ENCODE measurements around the gene COL4A3.
"Not testable (repeated sequence)": the region's sequence is repeated elsewhere in the genome, so short reads cannot be mapped to it uniquely, and the experiment has no call there.

Gene COL4A3

DNA sequence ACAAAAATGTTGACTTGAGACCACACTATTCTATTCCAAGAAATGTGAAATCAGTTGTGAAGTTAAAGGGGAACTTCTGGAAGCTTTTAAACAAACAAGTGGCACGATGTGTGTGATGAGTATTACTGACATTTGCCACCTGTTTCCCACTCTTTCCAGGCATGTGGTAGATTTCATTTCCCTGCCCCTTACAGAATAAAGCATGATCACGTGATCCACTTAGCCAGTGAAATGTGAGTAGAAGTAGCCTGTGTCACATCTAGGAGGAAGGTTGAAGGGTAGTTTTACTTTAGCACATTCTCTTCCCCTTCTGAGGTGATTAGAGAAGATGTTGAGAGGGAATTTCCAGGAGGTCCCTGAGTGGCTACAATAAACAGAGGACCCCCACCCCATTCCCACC is 4.3 kb upstream of the COL4A3 start:
- DNase-seq, result no peak

DNA sequence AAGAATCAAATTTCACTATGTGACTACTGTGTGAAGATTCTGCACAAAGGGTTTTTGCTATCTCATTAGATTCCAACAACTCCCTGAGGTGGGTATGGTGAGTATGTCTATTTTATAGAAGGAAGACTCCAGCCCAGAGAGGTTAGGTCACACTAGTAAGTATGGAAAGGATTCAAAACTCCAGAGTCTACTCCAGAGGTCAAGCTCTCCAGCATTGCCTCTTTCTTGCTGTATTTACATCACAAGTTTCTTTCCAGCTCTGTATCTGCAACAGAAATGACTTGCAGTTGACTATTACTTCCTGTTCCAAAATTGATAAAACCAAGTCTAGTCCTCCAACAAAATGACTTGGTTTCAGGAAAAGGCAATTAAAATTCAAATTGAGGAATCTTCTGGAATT is 2.5 kb upstream of the COL4A3 start:
- DNase-seq, result no peak

DNA sequence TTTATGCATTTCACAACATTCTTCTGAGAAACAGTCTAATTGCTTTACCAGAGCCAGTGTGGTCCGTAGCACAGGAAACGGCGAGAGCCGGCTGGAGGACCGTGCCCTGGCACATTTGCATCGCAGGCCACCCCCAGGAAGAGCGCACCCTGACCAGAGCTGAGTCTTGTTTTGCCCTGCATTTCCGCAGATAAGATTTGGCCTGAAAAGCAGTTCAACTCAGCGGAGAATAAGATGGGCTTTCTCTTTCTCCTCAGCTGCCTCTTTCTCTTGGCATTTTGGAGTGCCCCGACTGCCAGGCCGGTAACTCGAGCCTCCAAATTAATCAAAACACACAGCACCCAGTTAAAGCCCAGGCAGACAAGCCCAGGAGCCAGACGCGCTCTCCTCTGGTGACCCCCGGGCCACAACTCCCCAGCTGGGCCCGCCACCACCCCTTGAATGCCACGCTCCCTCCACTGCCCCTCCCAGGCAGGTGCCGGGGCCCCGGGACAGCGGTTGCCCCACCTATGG is 883 bp upstream of the COL4A3 start:
- DNase-seq, result no peak

GRCh38 chr2:227164763-227165291 is 403 bp downstream of the COL4A3 start:
- DNase-seq, result no peak

DNA sequence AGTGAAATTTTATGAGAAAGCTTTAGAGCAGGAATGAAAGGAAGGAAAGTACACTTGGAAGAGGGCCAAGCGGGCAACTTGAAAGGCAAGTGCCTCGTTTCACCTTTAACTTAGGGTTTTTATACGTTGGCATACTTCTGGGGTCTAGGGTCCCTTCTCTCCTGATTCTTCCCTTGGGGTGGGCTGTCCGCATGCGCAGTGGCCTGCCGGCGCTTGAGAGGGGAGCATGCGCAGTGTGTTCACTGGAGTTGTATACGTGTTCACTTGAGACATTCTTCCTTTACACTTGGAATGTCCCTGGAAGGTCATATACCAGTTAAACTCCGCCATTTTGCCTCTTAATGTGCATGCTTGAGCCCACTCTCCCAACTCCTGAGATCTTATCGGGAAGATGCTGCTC is 7.4 kb downstream of the COL4A3 start:
- DNase-seq, result not testable (repeated sequence)

DNA sequence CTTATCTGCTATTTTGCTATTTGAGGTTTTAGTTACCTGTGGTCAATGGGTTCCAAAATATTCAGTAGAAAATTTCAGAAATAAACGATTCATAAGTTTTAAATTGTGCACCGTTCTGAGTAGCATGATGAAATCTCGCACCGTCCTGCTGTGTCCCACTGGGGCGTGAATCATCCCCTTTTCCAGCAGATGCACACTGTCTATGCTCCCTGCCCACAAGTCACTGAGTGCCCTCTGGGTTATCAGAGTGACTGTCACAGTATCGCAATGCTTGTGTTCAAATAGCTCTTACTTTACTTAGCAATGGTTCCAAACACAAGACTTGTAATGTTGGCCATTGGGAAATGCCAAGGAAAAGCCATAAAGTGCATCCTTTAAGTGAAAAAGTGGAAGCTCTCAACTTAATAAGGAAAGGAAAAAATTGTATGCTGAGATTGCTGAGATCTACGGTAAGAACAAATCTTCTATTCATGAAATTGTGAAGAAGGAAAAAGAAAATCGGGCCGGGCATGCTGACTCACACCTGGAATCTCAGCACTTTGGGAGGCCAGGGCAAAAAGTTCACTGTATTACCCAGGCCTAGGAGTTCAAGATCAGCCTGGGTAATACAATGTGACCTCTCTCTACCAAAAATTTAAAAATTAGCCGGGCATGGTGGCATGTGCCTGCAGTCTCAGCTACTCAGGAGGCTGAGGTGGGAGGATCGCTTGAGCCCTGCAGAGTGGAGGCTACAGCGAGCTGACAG is 13.3 kb downstream of the COL4A3 start:
- no peak for DNase-seq

- no peak for DNase-seq
Observed at GRCh38 chr2:227179988-227180685, 15.7 kb downstream of the COL4A3 start.

GRCh38 chr2:227180770-227181169 is 16.3 kb downstream of the COL4A3 start:
- no peak for DNase-seq

- DNase-seq, result no peak
Observed at GRCh38 chr2:227182765-227183164, 18.3 kb downstream of the COL4A3 start.

DNA sequence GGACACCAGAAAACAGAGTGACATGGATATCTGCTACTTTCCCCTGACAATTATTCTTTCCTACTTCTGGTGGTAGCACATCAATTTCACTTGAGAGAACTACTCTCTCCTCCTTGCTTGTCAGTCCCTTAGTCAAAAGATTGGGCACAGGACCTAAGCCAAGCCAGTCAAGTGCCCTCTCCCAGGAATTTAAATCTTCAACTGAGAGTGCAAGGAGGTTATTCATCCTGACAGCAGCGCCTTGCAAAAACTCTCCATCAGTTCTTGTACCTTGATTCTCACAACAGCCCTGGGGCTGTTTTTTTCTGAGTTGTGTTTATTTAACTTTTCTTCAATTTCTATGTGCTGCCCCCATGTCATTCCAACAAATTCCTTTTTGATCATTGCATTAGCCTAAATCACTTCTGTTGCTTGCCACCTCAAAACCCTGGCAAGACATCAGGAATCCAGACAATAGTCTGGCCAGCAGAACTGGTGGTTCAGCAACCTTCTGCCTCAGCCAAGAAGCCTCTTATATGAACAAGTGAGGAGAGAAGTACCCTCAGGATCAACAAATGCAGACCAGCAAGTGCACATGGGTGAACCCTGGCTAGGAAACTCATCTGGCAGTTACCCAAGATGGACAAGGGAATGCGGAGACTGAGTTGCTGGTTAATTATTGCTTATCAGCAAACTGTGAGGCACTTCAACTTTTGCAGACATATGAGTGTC is 19.4 kb downstream of the COL4A3 start:
- DNase-seq, result no peak

GRCh38 chr2:227185615-227186232 is 21.3 kb downstream of the COL4A3 start:
- no peak for DNase-seq

DNA sequence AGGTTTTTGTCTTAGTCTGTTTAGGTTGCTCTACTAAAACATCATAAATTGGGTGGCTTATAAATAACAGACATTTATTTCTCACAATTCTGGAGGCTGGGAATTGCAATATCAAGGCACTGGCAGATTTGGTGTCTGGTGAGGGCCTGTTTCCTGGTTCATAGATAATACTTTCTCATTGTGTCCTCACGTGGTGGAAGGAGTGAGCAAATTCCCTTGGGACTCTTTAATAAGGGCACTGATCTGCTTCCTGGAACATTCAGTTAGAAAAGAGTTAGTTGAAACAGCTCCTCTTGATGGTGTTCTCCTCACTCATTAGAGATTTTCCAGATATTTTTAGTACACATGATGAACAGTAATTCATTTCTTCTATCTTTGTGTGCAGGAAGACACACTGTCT is 22.3 kb downstream of the COL4A3 start:
- DNase-seq, result no peak

GRCh38 chr2:227188292-227188691 is 23.9 kb downstream of the COL4A3 start:
- DNase-seq, result no peak

DNA sequence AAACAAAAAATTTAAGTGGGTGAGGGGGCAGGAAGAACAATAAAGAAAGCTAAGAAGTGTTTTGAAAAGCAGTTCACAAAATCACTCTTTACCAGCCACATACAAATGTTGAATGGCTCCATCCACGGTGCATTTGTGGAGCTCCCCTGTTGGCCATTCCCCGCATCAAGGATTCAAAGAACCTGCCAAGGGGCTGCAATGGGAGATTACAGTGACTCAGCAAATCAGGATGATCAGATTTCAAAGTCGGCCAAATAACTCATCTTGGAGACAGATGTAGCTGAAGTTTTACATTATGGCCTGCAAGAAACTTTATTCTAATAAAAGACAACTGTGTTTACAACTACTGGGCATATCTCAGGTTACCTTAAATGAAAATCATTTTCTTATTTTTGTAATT is 26.9 kb downstream of the COL4A3 start:
- DNase-seq, result no peak

DNA sequence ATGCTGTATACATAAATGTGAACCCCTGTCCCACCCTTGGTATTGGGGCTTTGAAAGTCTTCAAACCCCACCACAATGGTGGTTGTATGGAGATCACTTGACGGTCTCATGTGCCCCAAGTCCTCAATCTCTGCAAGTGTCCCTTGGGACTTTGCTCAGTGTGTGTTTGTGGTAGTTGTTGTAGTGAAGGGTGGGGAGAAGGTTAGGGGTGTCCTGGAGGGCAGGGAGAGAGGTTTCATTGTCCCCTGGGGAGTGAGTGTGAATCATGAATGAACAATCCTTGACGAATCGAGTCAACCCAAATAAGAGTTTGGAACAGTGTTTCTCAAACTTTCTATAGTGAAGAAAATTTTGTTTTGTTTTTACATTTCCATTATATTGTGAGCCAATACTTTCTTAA is 28.1 kb downstream of the COL4A3 start:
- no peak for DNase-seq

DNA sequence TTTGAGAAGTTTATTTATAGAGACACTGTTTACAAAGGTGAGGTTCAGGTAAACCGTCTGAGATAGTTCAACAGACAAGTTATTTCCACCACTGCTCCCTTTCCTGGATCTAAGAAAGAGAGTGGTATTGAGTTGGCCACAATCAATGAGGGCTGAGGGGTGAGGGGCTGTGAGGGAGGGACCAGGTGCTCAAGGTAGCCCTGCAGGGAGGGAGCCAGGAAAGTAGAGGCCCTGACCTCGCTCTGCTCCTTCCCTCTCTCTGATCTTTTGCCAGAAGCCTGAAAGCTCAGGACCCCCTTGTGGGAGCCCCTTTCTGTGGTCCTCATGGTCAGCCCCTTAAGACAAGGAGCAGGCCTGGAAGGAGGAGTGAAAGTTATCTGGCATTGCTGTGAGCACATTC is 29.8 kb downstream of the COL4A3 start:
- DNase-seq, result no peak

DNA sequence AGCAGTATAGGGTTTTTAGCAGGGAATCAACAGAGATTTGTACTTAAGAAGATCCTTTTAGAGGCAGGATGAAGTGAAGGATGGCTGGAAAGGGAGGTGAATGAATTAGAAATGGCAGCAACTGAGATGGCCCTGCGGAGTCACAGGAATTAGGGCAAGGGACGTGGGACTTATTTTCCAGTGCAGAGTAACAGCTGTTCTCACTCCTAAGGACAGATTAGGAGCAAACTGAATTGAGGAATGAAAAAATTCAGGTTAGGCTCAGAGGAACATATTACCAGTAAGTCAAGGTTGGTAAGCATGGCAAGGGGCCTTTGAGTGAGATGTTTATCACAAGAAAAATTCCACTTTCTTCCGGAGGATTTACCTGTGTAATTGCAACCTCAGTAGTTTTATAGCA is 34.4 kb downstream of the COL4A3 start:
- no peak for DNase-seq

- DNase-seq, result no peak
Observed at GRCh38 chr2:227201771-227202170, 37.3 kb downstream of the COL4A3 start.

DNA sequence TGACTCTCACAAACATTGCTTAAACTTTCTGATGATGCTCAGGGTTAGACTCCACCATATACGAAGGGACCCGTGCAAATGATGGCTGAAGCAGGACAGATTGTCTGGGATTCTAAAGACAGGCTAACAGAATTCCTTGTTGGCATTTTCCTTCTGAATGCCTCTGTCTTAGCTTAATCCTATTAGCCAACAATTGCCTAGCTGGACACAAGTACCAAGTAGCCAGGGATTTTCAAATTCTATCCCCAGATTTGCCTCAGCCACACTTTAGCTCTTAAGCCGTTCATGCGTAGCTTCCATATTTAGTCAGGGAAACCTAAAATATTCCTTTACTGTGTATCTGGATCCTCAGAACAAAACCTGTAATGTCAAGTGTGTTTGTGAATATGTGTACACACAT is 40.0 kb downstream of the COL4A3 start:
- no peak for DNase-seq

DNA sequence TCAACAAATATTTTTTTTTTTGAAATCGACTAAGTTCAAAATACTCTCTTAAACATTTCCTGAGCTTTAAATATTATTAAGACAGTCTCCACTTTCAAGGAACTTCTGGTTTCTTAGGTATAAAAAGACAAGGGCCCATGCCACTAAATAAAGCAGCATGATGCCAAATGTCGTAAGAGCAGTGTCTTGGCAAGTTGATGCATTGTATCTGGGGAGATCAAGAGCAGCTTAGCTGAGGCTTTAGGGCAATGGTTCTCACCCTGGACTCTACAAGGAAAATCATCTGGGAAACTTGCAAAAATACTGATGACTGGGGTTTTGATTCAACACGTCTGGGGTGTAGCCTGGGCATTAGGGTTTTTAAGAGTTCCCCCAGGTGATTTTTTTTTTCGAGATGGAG is 41.3 kb downstream of the COL4A3 start:
- DNase-seq, result no peak

GRCh38 chr2:227206406-227206805 is 42.0 kb downstream of the COL4A3 start:
- DNase-seq, result no peak

DNA sequence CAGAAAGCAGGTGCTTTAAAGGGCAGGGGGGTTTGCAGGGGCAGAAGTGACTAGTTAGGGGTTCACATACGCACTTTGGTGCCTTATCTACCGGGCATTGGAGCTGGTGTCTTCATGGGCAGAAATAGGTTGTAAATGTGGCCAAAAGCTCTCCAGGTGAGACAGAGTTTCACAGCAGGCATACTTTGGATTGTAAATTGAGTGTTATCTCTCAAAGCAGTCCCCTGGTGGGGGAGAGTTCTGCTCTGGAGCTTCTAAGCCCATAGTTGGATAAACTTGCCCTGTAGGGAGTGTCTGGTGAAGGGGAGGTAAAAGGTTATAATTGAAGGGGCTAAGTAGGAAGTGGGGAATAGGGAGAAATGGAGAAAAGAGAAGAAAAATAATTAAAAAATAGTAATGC is 43.1 kb downstream of the COL4A3 start:
- no peak for DNase-seq

- no peak for DNase-seq
Observed at GRCh38 chr2:227214622-227215041, 50.2 kb downstream of the COL4A3 start.

Data from activated gamma-delta T cell treated with Interleukin-2 at 50 U/mL for 16 hours (primary cell).